ENCODE measurements around the gene IER3. TPM values are rescaled to one million over a fixed set of nuclear protein-coding genes. Genes with fewer than 3 reads are reported as not detected.

Gene IER3
- total and polyA plus RNA-seq, 2 of the 8 experiments (the other 6 are each of a cell fraction or from before 2014, with no cell fraction given) = 11.9 to 26.5 TPM

DNA sequence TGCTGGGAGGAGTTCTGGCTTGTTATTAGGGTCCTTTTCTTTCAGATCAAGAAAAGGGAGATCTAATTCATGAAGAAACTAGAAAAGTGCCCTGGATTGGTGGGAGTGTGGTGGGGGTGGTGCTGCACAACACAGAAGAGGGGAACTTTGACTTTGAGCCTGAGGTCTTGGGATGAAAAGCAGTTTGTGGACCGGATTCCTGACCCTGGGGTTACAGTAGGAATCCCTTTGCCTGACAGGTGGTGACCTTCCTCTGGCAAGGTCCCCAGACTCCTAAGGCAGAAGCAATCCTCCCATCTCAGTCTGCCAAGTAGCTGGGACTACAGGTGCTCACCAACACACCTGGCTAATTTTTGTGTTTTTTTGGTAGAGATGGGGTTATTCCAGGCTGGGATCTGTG, 45.3 kb upstream of the IER3 start (continued):
- TF ChIP-seq KDM5A (IDR thresholded peaks at IDR 0.05; ENCODE audit: low read length) = no peak
- TF ChIP-seq EZH2 (IDR thresholded peaks at IDR 0.05; ENCODE audit: low read depth, low read length, severe bottlenecking) = no peak
- no peak for TF ChIP-seq KDM1A (IDR thresholded peaks at IDR 0.05; ENCODE audit: borderline replicate concordance, low read length)
- TF ChIP-seq, protein P1, sequence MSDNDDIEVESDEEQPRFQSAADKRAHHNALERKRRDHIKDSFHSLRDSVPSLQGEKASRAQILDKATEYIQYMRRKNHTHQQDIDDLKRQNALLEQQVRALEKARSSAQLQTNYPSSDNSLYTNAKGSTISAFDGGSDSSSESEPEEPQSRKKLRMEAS (IDR thresholded peaks at IDR 0.05) = no peak
